IPS-18a (cell line): ENCODE measurements around the gene IRAK2.
"Not testable (repeated sequence)": the region's sequence is repeated elsewhere in the genome, so short reads cannot be mapped to it uniquely, and the experiment has no call there.

Experiments
- H3K27ac ChIP-seq: one replicate; pipeline ENCODE4 v1.5.1; 2013; ENCODE audit warnings: low read length
- H3K27me3 ChIP-seq: one replicate; pipeline ENCODE4 v1.6.1; 2013; ENCODE audit warnings: mild to moderate bottlenecking, low read length; ENCODE audit not compliant: control insufficient read depth, insufficient read depth
- H3K36me3 ChIP-seq: one replicate; pipeline ENCODE4 v1.6.1; 2013; ENCODE audit warnings: low read depth, low read length; ENCODE audit not compliant: control insufficient read depth
- H3K4me1 ChIP-seq: one replicate; pipeline ENCODE4 v1.6.1; 2013; ENCODE audit warnings: low read depth, low read length; ENCODE audit not compliant: control insufficient read depth
- H3K4me3 ChIP-seq: one replicate; pipeline ENCODE4 v1.5.1; 2013; ENCODE audit warnings: low read length
- H3K9ac ChIP-seq: one replicate; pipeline ENCODE4 v1.6.1; 2013; ENCODE audit warnings: mild to moderate bottlenecking, low read length, moderate library complexity
- H3K9me3 ChIP-seq: one replicate; pipeline ENCODE4 v1.6.1; 2013; ENCODE audit warnings: low read depth, low read length; ENCODE audit not compliant: control insufficient read depth

The IRAK2 gene

GRCh38 chr3:10269443-10269842 lies 104.7 kb downstream of the IRAK2 start:
- no peaks in the 10 kb centered on the region for H3K4me1 ChIP-seq
- no peak overlapping the region for H3K9ac ChIP-seq
- H3K4me3 ChIP-seq = no peak overlapping the region
- H3K27ac ChIP-seq = no peak overlapping the region
- no peaks in the 10 kb centered on the region for H3K9me3 ChIP-seq
- H3K36me3 ChIP-seq = peaks cover 19% of the 10 kb centered on the region
- no peaks in the 10 kb centered on the region for H3K27me3 ChIP-seq

- not testable (repeated sequence) for H3K4me3 ChIP-seq, H3K9me3 ChIP-seq, H3K9ac ChIP-seq, H3K27me3 ChIP-seq, H3K4me1 ChIP-seq, H3K27ac ChIP-seq
- peaks cover 26% of the 10 kb centered on the region for H3K36me3 ChIP-seq
Measured at GRCh38 chr3:10272476-10272875, 107.8 kb downstream of the IRAK2 start.

GRCh38 chr3:10272977-10273376 lies 108.3 kb downstream of the IRAK2 start:
- Histone ChIP-seq H3K27ac (no peak overlapping the region), H3K4me3 (no peak overlapping the region), H3K9ac (no peak overlapping the region), H3K27me3 (no peaks in the 10 kb centered on the region), H3K4me1 (no peaks in the 10 kb centered on the region), H3K9me3 (no peaks in the 10 kb centered on the region), H3K36me3 (peaks cover 28% of the 10 kb centered on the region)

GRCh38 chr3:10273702-10274305 lies 109.1 kb downstream of the IRAK2 start:
- no peaks in the 10 kb centered on the region for H3K27me3 ChIP-seq

GRCh38 chr3:10274601-10275000 lies 109.9 kb downstream of the IRAK2 start:
- no peaks in the 10 kb centered on the region for H3K4me1 ChIP-seq
- H3K9ac ChIP-seq = no peak overlapping the region
- no peaks in the 10 kb centered on the region for H3K9me3 ChIP-seq
- peaks cover 37% of the 10 kb centered on the region for H3K36me3 ChIP-seq
- H3K4me3 ChIP-seq = no peak overlapping the region
- H3K27me3 ChIP-seq = no peaks in the 10 kb centered on the region
- no peak overlapping the region for H3K27ac ChIP-seq

More at GRCh38 chr3:10273702-10274305, 109.1 kb downstream of the IRAK2 start:
- no peak overlapping the region for H3K9ac ChIP-seq
- H3K27ac ChIP-seq = no peak overlapping the region
- H3K9me3 ChIP-seq = no peaks in the 10 kb centered on the region
- no peak overlapping the region for H3K4me3 ChIP-seq
- no peaks in the 10 kb centered on the region for H3K4me1 ChIP-seq
- H3K36me3 ChIP-seq = peaks cover 35% of the 10 kb centered on the region

DNA sequence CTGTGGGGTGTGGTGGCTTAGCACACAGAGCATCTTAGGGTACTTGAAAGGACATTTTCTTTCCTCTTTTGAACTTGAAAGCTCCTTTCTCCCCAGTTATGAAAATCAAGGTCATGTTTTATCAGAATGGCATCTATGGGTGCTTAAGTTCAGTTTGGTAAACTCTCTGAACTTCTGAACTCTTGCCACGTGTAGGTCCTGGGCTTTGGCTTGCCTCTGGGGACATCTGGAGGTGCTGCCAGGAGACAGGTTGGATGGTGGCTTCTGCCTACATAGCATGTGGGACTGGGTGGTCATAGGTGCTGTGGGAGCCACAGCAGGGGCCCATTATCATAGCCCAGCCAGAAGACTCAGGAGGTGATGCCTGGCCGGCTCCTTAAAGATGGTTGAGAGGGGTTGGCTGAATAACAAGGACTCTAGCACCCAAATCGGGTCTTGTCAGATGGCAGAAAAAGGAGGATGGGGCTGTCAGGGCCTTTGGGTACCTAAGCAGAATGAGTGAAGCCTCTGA lies 112.5 kb downstream of the IRAK2 start:
- H3K27ac ChIP-seq = no peak overlapping the region
- H3K36me3 ChIP-seq = peaks cover 37% of the 10 kb centered on the region
- no peaks in the 10 kb centered on the region for H3K27me3 ChIP-seq
- H3K4me3 ChIP-seq = no peak overlapping the region
- no peaks in the 10 kb centered on the region for H3K4me1 ChIP-seq
- no peak overlapping the region for H3K9ac ChIP-seq
- H3K9me3 ChIP-seq = no peaks in the 10 kb centered on the region

GRCh38 chr3:10278501-10278900 lies 113.8 kb downstream of the IRAK2 start:
- Histone ChIP-seq H3K27me3 (no peaks in the 10 kb centered on the region), H3K9ac (no peak overlapping the region), H3K4me1 (no peaks in the 10 kb centered on the region), H3K4me3 (no peak overlapping the region), H3K27ac (no peak overlapping the region), H3K36me3 (peaks cover 43% of the 10 kb centered on the region), H3K9me3 (no peaks in the 10 kb centered on the region)

DNA sequence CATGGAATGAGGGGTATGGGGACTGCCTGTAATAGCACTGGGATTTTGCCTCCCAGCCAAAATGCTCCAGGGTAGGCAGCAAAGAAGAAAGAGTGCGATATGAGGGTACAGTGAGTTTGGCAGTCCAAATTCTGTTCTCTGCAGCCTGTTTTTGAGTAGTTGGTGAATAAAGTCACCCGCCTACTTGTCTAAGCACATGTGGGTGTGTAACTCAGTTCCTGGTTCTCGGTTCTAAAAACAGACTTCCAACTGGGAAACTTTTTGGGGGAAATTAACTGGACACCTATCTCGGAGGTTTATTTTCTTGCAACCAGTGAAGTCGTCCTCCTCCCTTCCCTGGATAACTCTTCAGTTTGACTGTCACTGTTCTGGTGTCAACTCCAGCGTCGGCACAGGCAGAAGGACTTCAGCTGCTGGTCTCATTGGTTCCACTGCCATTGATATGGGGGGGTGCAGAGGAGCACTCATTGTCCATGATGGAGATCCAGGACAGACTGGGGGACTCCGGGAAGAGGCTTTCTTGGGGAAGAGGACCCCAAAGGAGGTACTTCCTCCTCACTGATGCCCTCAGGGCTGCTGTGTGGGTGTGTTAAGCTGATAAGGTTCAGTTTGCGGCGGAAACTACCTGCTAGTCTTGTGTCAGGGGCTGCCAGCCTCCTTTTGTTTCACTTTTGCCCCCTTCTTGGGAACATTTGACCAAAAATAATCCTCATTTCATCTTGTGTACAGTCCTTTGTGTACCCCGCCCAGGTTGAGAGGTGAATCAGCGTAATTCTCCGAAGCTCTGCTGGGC lies 114.9 kb downstream of the IRAK2 start:
- Histone ChIP-seq H3K27ac (no peak overlapping the region), H3K36me3 (peaks cover 45% of the 10 kb centered on the region), H3K9ac (no peak overlapping the region)

DNA sequence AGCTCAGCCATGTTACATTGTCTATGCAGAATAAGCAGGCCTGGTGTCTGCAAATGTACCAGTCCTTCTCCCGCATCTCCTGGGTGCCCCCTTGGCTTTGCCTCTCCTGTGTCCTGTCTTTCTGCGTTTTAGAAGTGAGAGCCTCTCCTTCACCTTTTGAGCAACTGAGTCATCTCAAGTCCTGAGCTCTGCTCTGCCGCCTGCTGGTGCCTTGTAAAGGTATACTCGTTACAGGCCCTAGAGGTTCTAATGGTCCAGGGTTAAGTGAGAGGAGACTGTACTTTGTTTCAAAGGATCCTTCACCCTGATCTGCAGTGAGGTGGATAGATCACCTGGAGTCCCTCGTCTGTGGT lies 115.4 kb downstream of the IRAK2 start:
- no peaks in the 10 kb centered on the region for H3K4me1 ChIP-seq
- no peaks in the 10 kb centered on the region for H3K27me3 ChIP-seq
- H3K4me3 ChIP-seq = no peak overlapping the region
- no peak overlapping the region for H3K9ac ChIP-seq
- peaks cover 45% of the 10 kb centered on the region for H3K36me3 ChIP-seq
- H3K9me3 ChIP-seq = no peaks in the 10 kb centered on the region
- no peak overlapping the region for H3K27ac ChIP-seq

More for the DNA sequence above, 114.9 kb downstream of the IRAK2 start:
- no peaks in the 10 kb centered on the region for H3K4me1 ChIP-seq
- no peaks in the 10 kb centered on the region for H3K9me3 ChIP-seq
- no peak overlapping the region for H3K4me3 ChIP-seq
- H3K27me3 ChIP-seq = no peaks in the 10 kb centered on the region

- Histone ChIP-seq H3K4me3 (no peak overlapping the region), H3K4me1 (no peaks in the 10 kb centered on the region), H3K9ac (no peak overlapping the region), H3K9me3 (no peaks in the 10 kb centered on the region), H3K36me3 (peaks cover 45% of the 10 kb centered on the region), H3K27ac (no peak overlapping the region), H3K27me3 (no peaks in the 10 kb centered on the region)
Measured at GRCh38 chr3:10280571-10280970, 115.9 kb downstream of the IRAK2 start.

- no peak overlapping the region for H3K4me3 ChIP-seq
- H3K27ac ChIP-seq = no peak overlapping the region
- peaks cover 43% of the 10 kb centered on the region for H3K36me3 ChIP-seq
- no peaks in the 10 kb centered on the region for H3K9me3 ChIP-seq
- H3K4me1 ChIP-seq = peaks cover 6% of the 10 kb centered on the region
- no peaks in the 10 kb centered on the region for H3K27me3 ChIP-seq
- no peak overlapping the region for H3K9ac ChIP-seq
Measured at GRCh38 chr3:10281951-10282350, 117.2 kb downstream of the IRAK2 start.

DNA sequence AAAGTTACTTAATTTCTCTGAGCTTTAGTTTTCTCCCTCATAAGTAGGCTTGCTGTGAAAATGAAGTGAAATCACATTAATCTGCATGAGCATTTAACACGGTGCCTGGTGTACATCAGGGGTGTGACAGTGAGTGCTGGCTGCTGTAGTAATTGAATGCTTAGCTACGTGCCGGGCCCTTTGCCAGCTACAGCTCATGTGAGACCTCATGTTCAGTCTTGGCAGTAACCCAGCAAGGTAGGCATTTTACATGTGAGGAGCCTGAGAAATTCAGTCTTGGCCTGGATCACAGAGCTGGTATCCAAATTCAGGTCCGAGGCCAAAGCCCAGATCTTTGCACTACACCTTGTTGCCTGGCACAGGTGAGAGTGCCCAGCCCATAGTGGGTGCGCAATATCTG lies 118.9 kb downstream of the IRAK2 start:
- no peaks in the 10 kb centered on the region for H3K9me3 ChIP-seq
- H3K27me3 ChIP-seq = no peaks in the 10 kb centered on the region
- H3K36me3 ChIP-seq = peaks cover 36% of the 10 kb centered on the region
- H3K4me3 ChIP-seq = no peak overlapping the region
- H3K27ac ChIP-seq = no peak overlapping the region
- H3K4me1 ChIP-seq = peaks cover 12% of the 10 kb centered on the region
- H3K9ac ChIP-seq = no peak overlapping the region
